ENCODE measurements around the gene SORT1.

DNA sequence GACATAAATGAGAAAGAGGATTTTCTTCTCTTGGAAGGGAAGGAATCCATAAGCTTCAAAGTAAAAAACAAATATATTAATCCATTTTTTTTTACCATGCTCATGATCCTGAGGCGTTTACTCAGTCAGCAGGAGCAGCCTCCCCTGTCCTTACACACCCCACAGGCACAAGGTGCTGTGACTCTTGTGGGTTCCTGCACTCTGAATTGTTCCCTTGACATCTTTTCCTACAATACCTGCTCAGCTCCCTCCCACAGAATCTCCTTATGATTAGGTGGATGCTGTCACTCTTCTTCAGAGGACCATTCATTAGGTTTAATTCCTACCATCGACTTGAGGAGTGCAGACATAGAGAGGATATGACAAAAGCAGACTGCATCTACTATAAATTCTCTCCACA, 104.7 kb downstream of the SORT1 start:
- TF ChIP-seq, protein P1, sequence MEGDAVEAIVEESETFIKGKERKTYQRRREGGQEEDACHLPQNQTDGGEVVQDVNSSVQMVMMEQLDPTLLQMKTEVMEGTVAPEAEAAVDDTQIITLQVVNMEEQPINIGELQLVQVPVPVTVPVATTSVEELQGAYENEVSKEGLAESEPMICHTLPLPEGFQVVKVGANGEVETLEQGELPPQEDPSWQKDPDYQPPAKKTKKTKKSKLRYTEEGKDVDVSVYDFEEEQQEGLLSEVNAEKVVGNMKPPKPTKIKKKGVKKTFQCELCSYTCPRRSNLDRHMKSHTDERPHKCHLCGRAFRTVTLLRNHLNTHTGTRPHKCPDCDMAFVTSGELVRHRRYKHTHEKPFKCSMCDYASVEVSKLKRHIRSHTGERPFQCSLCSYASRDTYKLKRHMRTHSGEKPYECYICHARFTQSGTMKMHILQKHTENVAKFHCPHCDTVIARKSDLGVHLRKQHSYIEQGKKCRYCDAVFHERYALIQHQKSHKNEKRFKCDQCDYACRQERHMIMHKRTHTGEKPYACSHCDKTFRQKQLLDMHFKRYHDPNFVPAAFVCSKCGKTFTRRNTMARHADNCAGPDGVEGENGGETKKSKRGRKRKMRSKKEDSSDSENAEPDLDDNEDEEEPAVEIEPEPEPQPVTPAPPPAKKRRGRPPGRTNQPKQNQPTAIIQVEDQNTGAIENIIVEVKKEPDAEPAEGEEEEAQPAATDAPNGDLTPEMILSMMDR (conservative IDR thresholded peaks at IDR 0.05 in 1 of 2, IDR thresholded peaks at IDR 0.05 in 1 of 2; ENCODE audit: extremely low read depth in 1 of 2, insufficient read depth in 1 of 2, low read depth in 1 of 2, low read length in 2 of 2): no peak
- TF ChIP-seq EZH2 (IDR thresholded peaks at IDR 0.05; ENCODE audit: borderline replicate concordance, low read length): no peak
